Mesendoderm (in vitro differentiated cells): Measurements from ENCODE around the gene HESX1.

Experiments
- DNase-seq: peaks from one replicate; pipeline ENCODE4 v3.0.0; 2013
- H2AK5ac ChIP-seq: 2 replicates; pipeline ENCODE4 v1.6.1; 2013; ENCODE audit warnings: low read length, inconsistent platforms
- H2BK120ac ChIP-seq: 2 replicates; pipeline ENCODE4 v1.6.1; 2013; ENCODE audit warnings: low read depth, mild to moderate bottlenecking, low read length, moderate library complexity, mixed read lengths
- H2BK15ac ChIP-seq: replicated peaks from 2 replicates; pipeline ENCODE4 v1.6.1; 2013; ENCODE audit warnings: low read depth, mild to moderate bottlenecking, moderate library complexity
- H2BK5ac ChIP-seq: 2 replicates; pipeline ENCODE4 v1.6.1; 2013; ENCODE audit warnings: low read length, inconsistent platforms
- H3K18ac ChIP-seq: 2 replicates; pipeline ENCODE4 v1.6.1; 2013; ENCODE audit warnings: mild to moderate bottlenecking, low read length, mixed read lengths
- H3K23ac ChIP-seq: one replicate; pipeline ENCODE4 v1.6.1; 2013; ENCODE audit warnings: low read length
- H3K27ac ChIP-seq: 2 replicates; pipeline ENCODE4 v1.5.1; 2013; ENCODE audit warnings: low read depth, mild to moderate bottlenecking, inconsistent platforms, low read length, moderate library complexity
- H3K27me3 ChIP-seq: 2 replicates; pipeline ENCODE4 v1.6.1; 2013; ENCODE audit warnings: low read length, control low read depth, mild to moderate bottlenecking, inconsistent platforms; ENCODE audit not compliant: insufficient read depth, poor library complexity
- H3K36me3 ChIP-seq: 2 replicates; pipeline ENCODE4 v1.6.1; 2013; ENCODE audit warnings: low read length, inconsistent platforms; ENCODE audit not compliant: control insufficient read depth, insufficient read depth
- H3K4ac ChIP-seq: one replicate; pipeline ENCODE4 v1.6.1; 2013; ENCODE audit warnings: low read depth, mild to moderate bottlenecking, low read length, moderate library complexity
- H3K4me1 ChIP-seq: 2 replicates; pipeline ENCODE4 v1.6.1; 2013; ENCODE audit warnings: low read depth, low read length, inconsistent platforms; ENCODE audit not compliant: control insufficient read depth
- H3K4me2 ChIP-seq: 2 replicates; pipeline ENCODE4 v1.6.1; 2013; ENCODE audit warnings: low read length
- H3K4me3 ChIP-seq: 2 replicates; pipeline ENCODE4 v1.5.1; 2013; ENCODE audit warnings: mild to moderate bottlenecking, low read length
- H3K56ac ChIP-seq: one replicate; pipeline ENCODE4 v1.6.1; 2013; ENCODE audit warnings: low read length
- H3K79me1 ChIP-seq: 2 replicates; pipeline ENCODE4 v1.6.1; 2013; ENCODE audit warnings: low read length, inconsistent platforms
- H3K79me2 ChIP-seq: 2 replicates; pipeline ENCODE4 v1.6.1; 2013; ENCODE audit warnings: mild to moderate bottlenecking, low read length; ENCODE audit not compliant: control insufficient read depth, insufficient read depth
- H3K9ac ChIP-seq: 2 replicates; pipeline ENCODE4 v1.6.1; 2013; ENCODE audit warnings: low read length, inconsistent platforms
- H4K5ac ChIP-seq: one replicate; pipeline ENCODE4 v1.6.1; 2013; ENCODE audit warnings: low read length
- H4K8ac ChIP-seq: one replicate; pipeline ENCODE4 v1.6.1; 2013; ENCODE audit warnings: low read depth, mild to moderate bottlenecking, control low read depth, low read length, moderate library complexity
- WGBS: extraction: QIAGEN DNeasy Blood & Tissue Kit; methylation state at CpG from one replicate; pipeline ENCODE4 v1.1.7; 2013; ENCODE audit warnings: low lambda C conversion rate, missing lambda C conversion rate; ENCODE audit not compliant: insufficient coverage; ENCODE audit errors: extremely low coverage; 5-methylcytosine and 5-hydroxymethylcytosine counted together

The HESX1 gene

DNA sequence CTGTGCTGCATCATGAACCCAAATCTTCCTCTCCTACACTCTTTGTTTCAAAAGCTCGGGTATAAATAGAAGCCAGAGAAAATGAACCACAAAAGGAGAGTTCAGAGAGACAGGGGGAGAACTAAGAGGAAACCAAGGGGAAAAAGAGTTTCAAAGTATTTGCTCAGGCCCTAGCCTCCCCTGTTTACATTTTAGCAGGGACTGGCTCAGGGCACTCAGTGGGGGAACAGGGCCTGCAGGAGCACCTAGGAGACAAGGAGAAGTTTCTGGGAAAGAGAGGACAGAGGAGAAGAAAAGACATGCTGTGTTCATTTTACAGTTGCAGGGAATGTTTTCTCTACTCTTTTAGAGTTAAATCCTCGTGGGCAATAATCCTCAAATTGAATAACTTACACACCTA, 26.1 kb downstream of the HESX1 start:
- no CpG with 5 or more reads among the region's 2 CpGs for WGBS
- Histone ChIP-seq H3K4me3 (no peak overlapping the region), H3K4me1 (peaks cover 5% of the 10 kb centered on the region), H3K18ac (no peak overlapping the region), H2AK5ac (no peak overlapping the region), H2BK15ac (no peak overlapping the region), H3K79me2 (no peaks in the 10 kb centered on the region), H3K4me2 (no peak overlapping the region), H4K5ac (no peak overlapping the region), H2BK120ac (no peak overlapping the region), H3K27ac (no peak overlapping the region), H3K27me3 (no peaks in the 10 kb centered on the region), H3K79me1 (no peaks in the 10 kb centered on the region), H2BK5ac (no peak overlapping the region), H3K4ac (no peak overlapping the region), H3K56ac (no peak overlapping the region), H3K9ac (no peak overlapping the region), H4K8ac (no peak overlapping the region), H3K23ac (no peak overlapping the region), H3K36me3 (no peaks in the 10 kb centered on the region)
- DNase-seq = no peak

- no peak overlapping the region for H3K27ac ChIP-seq
- no peaks in the 10 kb centered on the region for H3K79me2 ChIP-seq
- H3K4me3 ChIP-seq = no peak overlapping the region
- no peak overlapping the region for H2BK5ac ChIP-seq
- no peak overlapping the region for H2AK5ac ChIP-seq
- no peak for DNase-seq
- H3K36me3 ChIP-seq = no peaks in the 10 kb centered on the region
- no peak overlapping the region for H2BK15ac ChIP-seq
- H3K4ac ChIP-seq = no peak overlapping the region
- H3K18ac ChIP-seq = no peak overlapping the region
- no peak overlapping the region for H3K9ac ChIP-seq
- no peak overlapping the region for H3K4me2 ChIP-seq
- H3K56ac ChIP-seq = no peak overlapping the region
- no peak overlapping the region for H4K5ac ChIP-seq
- H4K8ac ChIP-seq = no peak overlapping the region
- peaks cover 11% of the 10 kb centered on the region for H3K4me1 ChIP-seq
- H3K79me1 ChIP-seq = no peaks in the 10 kb centered on the region
- no peak overlapping the region for H3K23ac ChIP-seq
- no peaks in the 10 kb centered on the region for H3K27me3 ChIP-seq
- H2BK120ac ChIP-seq = no peak overlapping the region
- WGBS = no CpG with 5 or more reads among the region's 1 CpG
Observed at GRCh38 chr3:57170946-57171345, 28.8 kb downstream of the HESX1 start.

DNA sequence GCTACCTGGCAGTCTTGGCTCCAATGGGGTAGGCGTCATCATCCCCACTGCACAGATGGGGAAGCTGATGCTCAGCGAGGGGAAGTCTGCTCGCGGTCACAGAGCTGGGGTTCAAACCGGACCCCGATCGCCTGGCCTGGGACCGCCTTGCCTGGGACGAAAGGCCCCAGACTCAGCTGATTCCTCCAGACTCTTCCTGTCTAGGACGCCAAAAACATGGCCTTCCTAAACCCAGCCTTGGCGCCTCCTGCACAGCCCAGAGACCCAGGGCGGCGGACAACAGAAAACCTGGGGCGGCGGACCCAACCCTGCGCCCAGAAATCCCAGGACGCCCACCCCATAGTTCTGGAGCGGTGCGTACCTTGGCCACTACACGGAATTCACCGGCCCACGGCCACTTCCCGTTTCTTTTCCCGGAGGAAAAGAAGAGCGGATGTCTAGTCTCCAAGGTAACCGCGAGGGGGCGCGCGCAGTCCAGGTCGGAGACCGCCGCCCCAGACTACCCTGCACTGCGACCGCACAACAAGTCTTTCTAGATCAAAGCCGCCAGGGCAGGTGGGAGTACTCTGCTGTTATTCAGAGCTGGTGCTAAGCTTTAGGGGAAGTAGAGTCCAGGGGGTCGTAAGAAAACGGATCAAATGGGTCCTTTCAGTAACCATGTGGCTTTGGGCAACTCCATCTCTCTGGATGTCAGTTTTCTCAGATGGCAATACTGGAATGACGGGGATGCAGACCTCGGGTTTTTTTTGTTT, 29.7 kb downstream of the HESX1 start:
- Histone ChIP-seq H2BK120ac (peak overlapping the region; percentile 33), H2BK5ac (peak overlapping the region; percentile 81), H3K79me1 (no peaks in the 10 kb centered on the region), H3K27me3 (no peaks in the 10 kb centered on the region), H3K27ac (no peak overlapping the region), H3K4ac (no peak overlapping the region), H3K4me3 (no peak overlapping the region), H3K4me2 (peak overlapping the region; percentile 56), H3K79me2 (peaks cover under 1% of the 10 kb centered on the region), H3K18ac (peak overlapping the region; percentile 81), H3K23ac (no peak overlapping the region), H4K5ac (no peak overlapping the region), H2BK15ac (no peak overlapping the region), H3K4me1 (peaks cover 15% of the 10 kb centered on the region), H3K9ac (peak overlapping the region; percentile 62), H3K56ac (peak overlapping the region; percentile 83), H4K8ac (no peak overlapping the region), H3K36me3 (no peaks in the 10 kb centered on the region), H2AK5ac (no peak overlapping the region)
- WGBS = no CpG with 5 or more reads among the region's 40 CpGs
- DNase-seq = peak; percentile 91

DNA sequence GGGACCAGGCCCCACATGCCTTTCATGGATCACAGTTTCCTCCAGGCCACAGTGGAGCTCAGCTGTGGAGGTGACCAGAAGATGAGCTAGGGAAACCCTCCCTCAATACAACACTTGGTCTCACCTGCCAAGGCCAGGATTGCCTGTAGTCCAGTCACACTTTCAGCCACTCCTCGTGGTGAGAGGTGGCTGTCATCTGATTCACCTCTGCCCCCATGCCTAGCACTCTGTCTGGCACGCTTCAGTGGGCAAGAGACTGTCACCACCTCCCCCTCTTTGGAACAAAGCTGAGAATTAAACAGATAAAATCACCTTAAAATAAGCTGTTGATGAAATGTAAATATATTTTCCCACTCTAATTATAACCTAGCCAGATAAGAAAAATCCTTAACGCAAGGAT, 30.7 kb downstream of the HESX1 start:
- Histone ChIP-seq H4K5ac (no peak overlapping the region), H2BK5ac (no peak overlapping the region), H2AK5ac (peak overlapping the region; percentile 44), H3K4me2 (no peak overlapping the region), H3K79me2 (peaks cover 10% of the 10 kb centered on the region), H3K56ac (peak overlapping the region; percentile 58), H3K27ac (no peak overlapping the region), H3K27me3 (no peaks in the 10 kb centered on the region), H2BK120ac (no peak overlapping the region), H3K9ac (no peak overlapping the region), H3K79me1 (peaks cover 2% of the 10 kb centered on the region), H4K8ac (no peak overlapping the region), H3K36me3 (no peaks in the 10 kb centered on the region), H3K4me3 (no peak overlapping the region), H3K23ac (no peak overlapping the region), H3K4ac (peak overlapping the region; percentile 48), H3K18ac (no peak overlapping the region), H2BK15ac (no peak overlapping the region), H3K4me1 (peaks cover 15% of the 10 kb centered on the region)
- WGBS = no CpG with 5 or more reads among the region's 3 CpGs
- DNase-seq = no peak

- H4K5ac ChIP-seq = no peak overlapping the region
- no peak overlapping the region for H3K9ac ChIP-seq
- peaks cover 18% of the 10 kb centered on the region for H3K79me2 ChIP-seq
- WGBS = no CpG with 5 or more reads among the region's 2 CpGs
- H3K79me1 ChIP-seq = peaks cover 7% of the 10 kb centered on the region
- H2BK120ac ChIP-seq = no peak overlapping the region
- peak overlapping the region; percentile 17 for H3K56ac ChIP-seq
- H2BK5ac ChIP-seq = peak overlapping the region; percentile 64
- H3K18ac ChIP-seq = no peak overlapping the region
- no peaks in the 10 kb centered on the region for H3K27me3 ChIP-seq
- H3K4me1 ChIP-seq = peaks cover 17% of the 10 kb centered on the region
- H3K36me3 ChIP-seq = no peaks in the 10 kb centered on the region
- H2AK5ac ChIP-seq = peak overlapping the region; percentile 88
- H3K23ac ChIP-seq = peak overlapping the region; percentile 48
- no peak overlapping the region for H3K4ac ChIP-seq
- H2BK15ac ChIP-seq = no peak overlapping the region
- no peak overlapping the region for H3K4me2 ChIP-seq
- H4K8ac ChIP-seq = no peak overlapping the region
- no peak overlapping the region for H3K4me3 ChIP-seq
- DNase-seq = no peak
- H3K27ac ChIP-seq = no peak overlapping the region
Observed at GRCh38 chr3:57168151-57168550, 31.6 kb downstream of the HESX1 start.

GRCh38 chr3:57166660-57167059, 33.1 kb downstream of the HESX1 start:
- H3K56ac ChIP-seq = peak overlapping the region; percentile 68
- peak overlapping the region; percentile 26 for H2BK5ac ChIP-seq
- no peak overlapping the region for H3K4ac ChIP-seq
- peaks cover 31% of the 10 kb centered on the region for H3K4me1 ChIP-seq
- no CpG with 5 or more reads among the region's 2 CpGs for WGBS
- no peak overlapping the region for H3K4me3 ChIP-seq
- H3K79me1 ChIP-seq = peaks cover 13% of the 10 kb centered on the region
- no peak overlapping the region for H4K5ac ChIP-seq
- H2AK5ac ChIP-seq = no peak overlapping the region
- no peaks in the 10 kb centered on the region for H3K27me3 ChIP-seq
- no peak overlapping the region for H3K27ac ChIP-seq
- H3K4me2 ChIP-seq = no peak overlapping the region
- no peak overlapping the region for H4K8ac ChIP-seq
- no peak overlapping the region for H2BK120ac ChIP-seq
- no peak overlapping the region for H3K23ac ChIP-seq
- H3K18ac ChIP-seq = no peak overlapping the region
- peak overlapping the region; percentile 36 for H3K9ac ChIP-seq
- peaks cover 32% of the 10 kb centered on the region for H3K79me2 ChIP-seq
- no peak overlapping the region for H2BK15ac ChIP-seq
- H3K36me3 ChIP-seq = no peaks in the 10 kb centered on the region
- peak; percentile 35 for DNase-seq
